GM12891 (cell line): ENCODE data around the gene SENP5.

Experiments used
- POLR2A ChIP-seq: IDR thresholded peaks from 2 replicates; pipeline ENCODE4 v1.6.1; 2011; ENCODE audit warnings: low read depth, low read length, control low read depth
- POLR2AphosphoS5 ChIP-seq: IDR thresholded peaks from 2 replicates; pipeline ENCODE4 v1.6.1; 2011; ENCODE audit warnings: low read depth, low read length, control low read depth
- POU2F2 ChIP-seq: IDR thresholded peaks from 2 replicates; pipeline ENCODE4 v1.6.1; 2011; ENCODE audit warnings: low read depth, mild to moderate bottlenecking, control low read depth, low read length, moderate library complexity
- TAF1 ChIP-seq: IDR thresholded peaks from 2 replicates; pipeline ENCODE4 v1.6.1; 2011; ENCODE audit warnings: low read depth, low read length, control low read depth

DNA sequence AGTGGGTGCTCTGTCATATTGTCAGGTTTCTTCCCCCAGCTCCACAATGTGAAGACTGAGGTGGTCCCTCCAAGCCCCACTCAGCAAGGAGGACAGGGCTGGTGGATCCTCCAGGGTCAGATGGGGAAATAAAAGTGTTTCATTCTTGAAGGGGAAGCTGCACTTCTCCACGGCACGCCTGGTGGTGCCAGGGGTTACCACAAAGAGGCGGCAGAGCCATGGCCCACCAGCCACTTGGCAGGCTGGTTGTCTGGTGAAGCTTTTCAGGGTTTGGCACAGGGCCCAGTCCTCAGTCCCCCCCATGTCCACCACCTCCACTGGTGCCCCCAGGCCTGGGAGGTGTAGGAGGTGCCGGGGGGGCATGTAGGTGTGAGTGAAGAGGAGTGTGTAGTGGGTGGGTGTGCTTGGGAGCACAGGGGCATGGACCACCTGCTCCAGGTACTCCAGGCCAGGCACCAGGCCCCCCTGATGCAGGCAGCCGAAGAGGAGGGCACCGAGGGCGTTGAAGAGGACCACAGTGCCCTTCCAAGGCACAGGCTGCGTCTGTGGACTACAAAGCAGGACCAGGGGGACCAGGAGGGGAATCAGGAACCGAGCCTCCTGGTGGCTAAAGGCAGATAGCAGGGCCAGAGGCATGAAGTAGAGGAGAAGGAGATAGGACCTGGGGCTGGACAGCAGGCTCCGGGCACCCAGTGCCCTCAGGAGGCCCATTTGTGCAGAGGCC, 79.6 kb downstream of the SENP5 start:
- TF ChIP-seq POLR2A (no peak), POLR2AphosphoS5 (no peak), TAF1 (no peak), POU2F2 (no peak)
